Mesenchymal stem cell (in vitro differentiated cells and primary cell): ENCODE results near the gene NRIP2.
A peak's percentile ranks its signal among the peaks of the same experiment; 100 is the strongest.

Source experiments
- DNase-seq: peaks from one replicate; pipeline ENCODE4 v3.0.0-alpha.2; 2013
- H2AFZ ChIP-seq: one replicate; pipeline ENCODE4 v1.6.1; 2013; ENCODE audit warnings: low read depth, mild to moderate bottlenecking, control low read depth, inconsistent platforms, low read length, moderate library complexity
- H2AK5ac ChIP-seq: 2 replicates; pipeline ENCODE4 v1.6.1; 2013; ENCODE audit warnings: low read length, moderate library complexity, mild to moderate bottlenecking, inconsistent platforms; ENCODE audit not compliant: severe bottlenecking
- H2BK120ac ChIP-seq: one replicate; pipeline ENCODE4 v1.6.1; 2013; ENCODE audit warnings: low read depth, mild to moderate bottlenecking, inconsistent platforms, low read length, moderate library complexity
- H2BK12ac ChIP-seq, 2 experiments: one replicate each; pipeline ENCODE4 v1.6.1; 2013; ENCODE audit warnings: inconsistent platforms in 2 of 2, low read length in 2 of 2, mild to moderate bottlenecking in 2 of 2, moderate library complexity in 2 of 2, control low read depth in 1 of 2
- H2BK15ac ChIP-seq: one replicate; pipeline ENCODE4 v1.6.1; 2013; ENCODE audit warnings: mild to moderate bottlenecking, low read depth, inconsistent platforms; ENCODE audit not compliant: poor library complexity, severe bottlenecking
- H2BK5ac ChIP-seq: 2 replicates; pipeline ENCODE4 v1.6.1; 2013; ENCODE audit warnings: low read depth, mild to moderate bottlenecking, low read length, control low read depth, inconsistent platforms; ENCODE audit not compliant: poor library complexity, severe bottlenecking
- H3K14ac ChIP-seq, 2 experiments: one replicate each; pipeline ENCODE4 v1.6.1; 2013; ENCODE audit warnings: inconsistent platforms in 2 of 2, low read length in 2 of 2, control low read depth in 1 of 2, mild to moderate bottlenecking in 1 of 2, moderate library complexity in 1 of 2
- H3K18ac ChIP-seq, 2 experiments: one replicate each; pipeline ENCODE4 v1.6.1; 2013; ENCODE audit warnings: inconsistent platforms in 2 of 2, low read length in 2 of 2, control low read depth in 1 of 2, low read depth in 1 of 2, mild to moderate bottlenecking in 1 of 2
- H3K23ac ChIP-seq, 2 experiments: one replicate each; pipeline ENCODE4 v1.6.1; 2013; ENCODE audit warnings: inconsistent platforms in 2 of 2, low read length in 2 of 2, mild to moderate bottlenecking in 2 of 2, moderate library complexity in 2 of 2, control low read depth in 1 of 2
- H3K27ac ChIP-seq: 2 replicates; pipeline ENCODE4 v1.5.1; 2013; ENCODE audit warnings: mild to moderate bottlenecking, moderate library complexity, low read length, control low read depth, inconsistent platforms; ENCODE audit not compliant: poor library complexity, severe bottlenecking
- H3K27me3 ChIP-seq, 2 experiments: 2 replicates each; pipeline versions ENCODE4 v1.6.1 to v1.7.0; 2013; ENCODE audit warnings: low read length in 2 of 2, mild to moderate bottlenecking in 2 of 2, moderate library complexity in 2 of 2, control low read depth in 1 of 2, inconsistent platforms in 1 of 2; ENCODE audit not compliant: control insufficient read depth in 1 of 2, insufficient read depth in 1 of 2
- H3K36me3 ChIP-seq, 2 experiments: 2 replicates each; pipeline versions ENCODE4 v1.6.1 to v1.7.0; 2013; ENCODE audit warnings: low read length in 2 of 2, control low read depth in 1 of 2, inconsistent platforms in 1 of 2, low read depth in 1 of 2, mild to moderate bottlenecking in 1 of 2; ENCODE audit not compliant: insufficient read depth in 2 of 2, control insufficient read depth in 1 of 2
- H3K4ac ChIP-seq, 2 experiments: one replicate each; pipeline ENCODE4 v1.6.1; 2013; ENCODE audit warnings: inconsistent platforms in 2 of 2, low read length in 2 of 2, mild to moderate bottlenecking in 2 of 2, moderate library complexity in 2 of 2, control low read depth in 1 of 2, low read depth in 1 of 2
- H3K4me1 ChIP-seq: 2 replicates; pipeline ENCODE4 v1.6.1; 2013; ENCODE audit warnings: low read depth, low read length, control low read depth; ENCODE audit not compliant: control insufficient read depth, insufficient read depth
- H3K4me2 ChIP-seq: 2 replicates; pipeline ENCODE4 v1.6.1; 2013; ENCODE audit warnings: low read length, mild to moderate bottlenecking, inconsistent platforms; ENCODE audit not compliant: poor library complexity, severe bottlenecking
- H3K4me3 ChIP-seq, 2 experiments: 2 replicates each; pipeline versions ENCODE4 v1.5.1 to v1.7.0; 2013; ENCODE audit warnings: low read length in 2 of 2, mild to moderate bottlenecking in 2 of 2, control low read depth in 1 of 2, low read depth in 1 of 2; ENCODE audit not compliant: insufficient read depth in 1 of 2
- H3K79me1 ChIP-seq: replicated peaks from 2 replicates; pipeline ENCODE4 v1.6.1; 2013; ENCODE audit warnings: mild to moderate bottlenecking, control low read depth, low read length, inconsistent platforms; ENCODE audit not compliant: poor library complexity, severe bottlenecking
- H3K9ac ChIP-seq: 2 replicates; pipeline ENCODE4 v1.7.0; 2013; ENCODE audit warnings: mild to moderate bottlenecking, low read length, moderate library complexity
- H3K9me3 ChIP-seq: 2 replicates; pipeline ENCODE4 v1.7.0; 2013; ENCODE audit warnings: mild to moderate bottlenecking, low read length; ENCODE audit not compliant: control insufficient read depth
- H4K8ac ChIP-seq: one replicate; pipeline ENCODE4 v1.6.1; 2013; ENCODE audit warnings: inconsistent platforms, mild to moderate bottlenecking, low read length, moderate library complexity
- H4K91ac ChIP-seq: one replicate; pipeline ENCODE4 v1.6.1; 2013; ENCODE audit warnings: mild to moderate bottlenecking, low read length, inconsistent platforms
- WGBS: methylation state at CpG from one replicate; pipeline ENCODE4 v1.1.7; 2013; ENCODE audit warnings: mixed read lengths; 5-methylcytosine and 5-hydroxymethylcytosine counted together

NRIP2 gene

GRCh38 chr12:2851931-2852330 is 17.1 kb upstream of the NRIP2 start:
- Histone ChIP-seq H2AFZ (no peak overlapping the region), H3K79me1 (no peaks in the 10 kb centered on the region), H3K9me3 (no peaks in the 10 kb centered on the region), H2BK5ac (no peak overlapping the region), H3K18ac (no peak overlapping the region), H2BK15ac (no peak overlapping the region), H3K4ac (no peak overlapping the region), H2BK120ac (no peak overlapping the region), H3K27ac (no peak overlapping the region), H3K36me3 (peaks cover 0 to 4% of the 10 kb centered on the region in 2 experiments), H3K27me3 (no peaks in the 10 kb centered on the region), H3K9ac (no peak overlapping the region), H3K4me2 (no peak overlapping the region), H3K14ac (no peak overlapping the region), H3K4me3 (no peak overlapping the region), H2BK12ac (no peak overlapping the region), H3K4me1 (peaks cover 17% of the 10 kb centered on the region), H4K91ac (no peak overlapping the region), H2AK5ac (no peak overlapping the region), H4K8ac (no peak overlapping the region), H3K23ac (no peak overlapping the region)
- DNase-seq: no peak
- WGBS: 92% methylated on average over 1 of the region's 3 CpGs

- Histone ChIP-seq H3K27me3 (no peaks in the 10 kb centered on the region), H2AK5ac (no peak overlapping the region), H3K27ac (no peak overlapping the region), H3K9ac (no peak overlapping the region), H3K36me3 (no peaks in the 10 kb centered on the region), H4K8ac (peak overlapping the region; percentile 94), H3K4me3 (no peak overlapping the region), H2BK15ac (no peak overlapping the region), H2BK120ac (no peak overlapping the region), H3K4me2 (no peak overlapping the region), H3K14ac (no peak overlapping the region), H3K23ac (no peak overlapping the region), H2BK12ac (peak overlapping the region; percentile 44 to 72), H3K18ac (peak overlapping the region; percentile 31 to 72), H4K91ac (peak overlapping the region; percentile 94), H2BK5ac (no peak overlapping the region), H3K9me3 (no peaks in the 10 kb centered on the region), H3K79me1 (no peaks in the 10 kb centered on the region), H3K4me1 (peaks cover 32% of the 10 kb centered on the region), H3K4ac (peak overlapping the region; percentile 30 to 37), H2AFZ (peak overlapping the region; percentile 57)
- WGBS: 39% methylated on average over 2 of the region's 6 CpGs
- DNase-seq: peak; percentile 88
Observed at GRCh38 chr12:2845280-2845679, 10.4 kb upstream of the NRIP2 start.

GRCh38 chr12:2844786-2845185 is 10.0 kb upstream of the NRIP2 start:
- Histone ChIP-seq H3K79me1 (no peaks in the 10 kb centered on the region), H2BK120ac (peak overlapping the region; percentile 59), H2BK5ac (no peak overlapping the region), H3K14ac (no peak overlapping the region), H3K9ac (no peak overlapping the region), H2BK12ac (peak overlapping the region; percentile 4 to 44), H3K23ac (no peak overlapping the region), H2AFZ (peak overlapping the region; percentile 57), H3K36me3 (no peaks in the 10 kb centered on the region), H3K9me3 (no peaks in the 10 kb centered on the region), H2AK5ac (no peak overlapping the region), H2BK15ac (no peak overlapping the region), H3K27me3 (no peaks in the 10 kb centered on the region), H3K4me2 (no peak overlapping the region), H3K4ac (peak overlapping the region; percentile 4 to 30), H4K91ac (peak overlapping the region; percentile 94), H3K4me1 (peaks cover 32% of the 10 kb centered on the region), H3K27ac (no peak overlapping the region), H3K4me3 (no peak overlapping the region), H3K18ac (peak overlapping the region; percentile 31 to 72), H4K8ac (peak overlapping the region; percentile 87)
- DNase-seq: peak; percentile 12
- 92% methylated on average over 9 of the region's 9 CpGs for WGBS

GRCh38 chr12:2842948-2843347 is 8.1 kb upstream of the NRIP2 start:
- Histone ChIP-seq H2BK120ac (no peak overlapping the region), H2AFZ (no peak overlapping the region), H4K8ac (no peak overlapping the region), H3K18ac (no peak overlapping the region), H3K27ac (no peak overlapping the region), H3K4me1 (peaks cover 17% of the 10 kb centered on the region), H3K4me3 (no peak overlapping the region), H3K4me2 (no peak overlapping the region), H2BK5ac (no peak overlapping the region), H3K9ac (no peak overlapping the region), H3K79me1 (no peaks in the 10 kb centered on the region), H3K27me3 (no peaks in the 10 kb centered on the region), H3K4ac (no peak overlapping the region), H3K9me3 (no peaks in the 10 kb centered on the region), H3K36me3 (no peaks in the 10 kb centered on the region), H3K23ac (no peak overlapping the region), H2BK15ac (no peak overlapping the region), H2AK5ac (no peak overlapping the region), H2BK12ac (no peak overlapping the region), H4K91ac (no peak overlapping the region), H3K14ac (no peak overlapping the region)
- no peak for DNase-seq
- WGBS: 95% methylated on average over 4 of the region's 5 CpGs
